K562 (cell line): Measurements from ENCODE around the gene AGO1. TPM values are rescaled to one million over a fixed set of nuclear protein-coding genes. Genes with fewer than 3 reads are reported as not detected.

Source experiments
- ATAC-seq: fragments of 200-7000 bp; cut with Tn5 transposase; 3 replicates; pipeline ENCODE4 v1.9.1; 2020; ENCODE audit warnings: moderate library complexity
- BruUV-seq: library from RNA; stranded (reverse); fragments of 400-500 nt; replicated peaks from 2 replicates; lab custom pipeline; 2021; lab: Mats Ljungman, UMichigan
- CTCF ChIA-PET: fragments of 300-600 bp; formaldehyde crosslinking; extraction: SDS; loops from one replicate; lab custom pipeline; 2021; ENCODE audit warnings: low intra/inter-chr PET ratio; lab: Yijun Ruan, JAX
- POLR2A ChIA-PET: fragments of 300-600, 350-650 bp; sonication (Branson Sonifier 250); formaldehyde crosslinking; extraction: SDS; loops from one replicate; lab custom pipeline; 2021; ENCODE audit warnings: antibody characterized with exemption, inconsistent platforms; lab: Yijun Ruan, JAX
- DNase-seq, 4 experiments: peaks; one replicate each; pipeline versions ENCODE4 v3.0.0 to v3.0.0-alpha.2; 2011 to 2018; ENCODE audit warnings: low spot score in 3 of 4, mixed read lengths in 3 of 4; ENCODE audit errors: extremely low read depth in 1 of 4
- FAIRE-seq: peaks from 2 replicates; lab custom pipeline; 2011; peaks lifted over from hg19 to GRCh38; lab: Jason Lieb, UNC
- H2AFZ ChIP-seq: 2 replicates; pipeline ENCODE4 v1.6.0; 2011; ENCODE audit warnings: low read depth, low read length, control low read depth, inconsistent platforms
- H3K27ac ChIP-seq: fragments of 200-600 bp; 3 replicates; pipeline ENCODE4 v1.8.0; 2011; ENCODE audit warnings: low read depth, mild to moderate bottlenecking, control low read depth, inconsistent platforms, low read length, moderate library complexity, mixed read lengths; ENCODE audit errors: extremely low read depth
- H3K27me3 ChIP-seq, 2 experiments: fragments of 300-600 bp in 1 of 2; 2 replicates in 1 of 2; 3 replicates in 1 of 2; pipeline versions ENCODE4 v1.6.0 to v1.8.0; 2011; ENCODE audit warnings: inconsistent platforms in 2 of 2, low read length in 2 of 2, mild to moderate bottlenecking in 1 of 2, mixed read lengths in 1 of 2, moderate library complexity in 1 of 2; ENCODE audit not compliant: control insufficient read depth in 2 of 2, insufficient read depth in 2 of 2
- H3K36me3 ChIP-seq: fragments of 300-600 bp; 3 replicates; pipeline ENCODE4 v1.8.0; 2011; ENCODE audit warnings: mild to moderate bottlenecking, low read length, inconsistent platforms; ENCODE audit not compliant: control insufficient read depth, insufficient read depth
- H3K4me1 ChIP-seq, 2 experiments: fragments of 200-600 bp in 1 of 2; replicated peaks in 1 of 2; 2 replicates in 1 of 2; 3 replicates in 1 of 2; pipeline versions ENCODE4 v1.5.1 to v1.8.0; 2011; ENCODE audit warnings: inconsistent platforms in 2 of 2, low read length in 2 of 2, mild to moderate bottlenecking in 1 of 2, mixed read lengths in 1 of 2, moderate library complexity in 1 of 2; ENCODE audit not compliant: control insufficient read depth in 2 of 2, insufficient read depth in 2 of 2
- H3K4me2 ChIP-seq: 2 replicates; pipeline ENCODE4 v1.6.1; 2011; ENCODE audit warnings: low read length, control low read depth, inconsistent platforms, mixed read lengths; ENCODE audit not compliant: insufficient read depth
- H3K4me3 ChIP-seq: fragments of 200-600 bp; sonication (generic), shearing (Covaris generic); 2 replicates; pipeline ENCODE4 v1.5.1; 2016; ENCODE audit warnings: control low read depth, inconsistent platforms
- H3K79me2 ChIP-seq: fragments of 200-600 bp; 3 replicates; pipeline ENCODE4 v1.8.0; 2011; ENCODE audit warnings: low read length, inconsistent platforms; ENCODE audit not compliant: control insufficient read depth, insufficient read depth
- H3K9ac ChIP-seq, 2 experiments: 2 replicates each; pipeline versions ENCODE4 v1.6.0 to v1.6.1; 2011; ENCODE audit warnings: low read depth in 2 of 2, low read length in 2 of 2, control low read depth in 1 of 2, inconsistent platforms in 1 of 2, mild to moderate bottlenecking in 1 of 2, mixed read lengths in 1 of 2; ENCODE audit not compliant: insufficient read depth in 1 of 2
- H3K9me1 ChIP-seq: one replicate; pipeline ENCODE4 v1.6.0; 2011; ENCODE audit warnings: inconsistent platforms, mild to moderate bottlenecking, low read length, moderate library complexity; ENCODE audit not compliant: control insufficient read depth, insufficient read depth
- H3K9me3 ChIP-seq: replicated peaks from 2 replicates; pipeline ENCODE4 v1.5.1; 2011; ENCODE audit warnings: low read depth, low read length, inconsistent platforms; ENCODE audit not compliant: control insufficient read depth, insufficient read depth
- H4K20me1 ChIP-seq: replicated peaks from 2 replicates; pipeline ENCODE4 v1.6.1; 2011; ENCODE audit warnings: low read length, inconsistent platforms, mixed read lengths; ENCODE audit not compliant: control insufficient read depth, insufficient read depth
- ATF3 ChIP-seq, 2 experiments: fragments of 450-650 bp in 1 of 2; sonication (generic) in 1 of 2; formaldehyde crosslinking in 1 of 2; IDR thresholded peaks in 1 of 2; conservative IDR thresholded peaks in 1 of 2; 2 replicates each; pipeline versions ENCODE4 v1.6.1 to v1.8.1; 2016 to 2023; ENCODE audit warnings: mild to moderate bottlenecking in 2 of 2, moderate library complexity in 2 of 2, inconsistent platforms in 1 of 2, missing genetic modification reagents in 1 of 2
- PTTG1 ChIP-seq: fragments of 450-650 bp; IDR thresholded peaks from 2 replicates; pipeline ENCODE4 v1.6.1; 2016; ENCODE audit warnings: low read depth, mild to moderate bottlenecking, missing genetic modification characterization, missing compliant biosample characterization
- ZBTB8A ChIP-seq: fragments of 450-650 bp; IDR thresholded peaks from 2 replicates; pipeline ENCODE4 v1.6.1; 2018; ENCODE audit warnings: mild to moderate bottlenecking, moderate library complexity; ENCODE audit not compliant: partially characterized antibody
- ZFP36 ChIP-seq: fragments of 150-350 bp; IDR thresholded peaks from 2 replicates; pipeline ENCODE4 v1.6.1; 2018; ENCODE audit warnings: low read length, low read depth; ENCODE audit not compliant: partially characterized antibody
- WGBS: fragments of 100-300 bp; shearing (Covaris generic); methylation state at CpG from one replicate; pipeline ENCODE4 v1.1.6; 2016; ENCODE audit warnings: low coverage, mixed read lengths; ENCODE audit not compliant: insufficient coverage; ENCODE audit errors: missing lambda C conversion rate; 5-methylcytosine and 5-hydroxymethylcytosine counted together
- in situ Hi-C: fragments of 300-500 bp; cut with MboI; formaldehyde crosslinking; loops from 4 replicates; pipeline ENCODE4 v1.15.0; 2018; ENCODE audit warnings: inconsistent platforms, mixed read lengths
- intact Hi-C: fragments of 100-400 bp; cut with micrococcal nuclease; formaldehyde crosslinking; loops from 2 replicates; pipeline ENCODE4 v1.14.2; 2022
- polyA plus RNA-seq, 8 experiments: library from polyadenylated mRNA; depleted of rRNA in 4 of 8; stranded (reverse) in 5 of 8; unstranded in 3 of 8; fragments of >200 nt; fragmentation: Nextera tagmentation in 2 of 8; fragmentation: Illumina TruSeq in 1 of 8; extraction: Ambion mirVana in 2 of 8; extraction: Trizol in 1 of 8; gene quantifications; 2 replicates each; pipeline versions ENCODE4 v1.2.1 to v1.2.3, GENCODE V29; 2011 to 2014; ENCODE audit warnings: inconsistent platforms in 1 of 8, missing spikeins in 1 of 8
- total RNA-seq, 7 experiments: library from RNA; depleted of rRNA in 6 of 7; stranded (reverse); fragments of >200 nt in 6 of 7; fragmentation: Illumina TruSeq in 2 of 7; extraction: Trizol in 2 of 7; gene quantifications; 2 replicates each; pipeline versions ENCODE4 v1.2.1 to v1.2.3, GENCODE V29; 2011 to 2021; ENCODE audit warnings: low replicate concordance in 1 of 7
- TF ChIP-seq, protein P1 (sequence below): IDR thresholded peaks from 3 replicates; pipeline ENCODE4 v1.6.1; 2011; ENCODE audit warnings: borderline replicate concordance, mild to moderate bottlenecking; ENCODE audit not compliant: insufficient read length, insufficient read depth

AGO1 gene
- total and polyA plus RNA-seq, 9 of the 15 experiments (the other 6 are each of a cell fraction or from before 2014, with no cell fraction given) = 7.3 to 64.2 (median 26.0) TPM

- H3K4me2 ChIP-seq = no peak overlapping the region
- no peak overlapping the region for H2AFZ ChIP-seq
- no TSS peak for BruUV-seq
- no peaks in the 10 kb centered on the region for H3K9me3 ChIP-seq
- intact Hi-C loops = no loop called here
- H3K79me2 ChIP-seq = peaks cover 79% of the 10 kb centered on the region
- no peak overlapping the region for H3K27ac ChIP-seq
- ChIA-PET CTCF (no interaction called here), POLR2A (interaction anchor here (1.2 to 1.4 kb wide), 2 partner anchors 12 to 15 kb away, joined by 4 to 5 read pairs; no protein-coding TSS in a partner anchor)
- in situ Hi-C loops = no loop called here
- peaks cover 29% of the 10 kb centered on the region for H3K36me3 ChIP-seq
- WGBS = 64% methylated on average over 2 of the region's 2 CpGs
- FAIRE-seq = no peak
- H3K9me1 ChIP-seq = no peaks in the 10 kb centered on the region
- no peak for DNase-seq
- H3K4me1 ChIP-seq = peaks cover 2 to 15% of the 10 kb centered on the region in 2 experiments; a peak in 4 of 5 replicates
- no peak overlapping the region for H3K9ac ChIP-seq
- 0 out of 2 replicates have a peak, but pooled peaks cover 4% of the 10 kb centered on the region for H4K20me1 ChIP-seq
- H3K27me3 ChIP-seq = no peaks in the 10 kb centered on the region
- TF ChIP-seq ATF3 (IDR thresholded peaks at IDR 0.05) (peak; percentile 38), ATF3 (CRISPR knock-in tag; conservative IDR thresholded peaks at IDR 0.05) (no peak), ZBTB8A (no peak)
- no peak overlapping the region for H3K4me3 ChIP-seq
- no peak for ATAC-seq
Measured at GRCh38 chr1:35945327-35945726, 62.3 kb downstream of the AGO1 start.

- in situ Hi-C loops (no loop called here), intact Hi-C loops (no loop called here)
- H2AFZ ChIP-seq = no peak overlapping the region
- no peak overlapping the region for H3K9ac ChIP-seq
- H4K20me1 ChIP-seq = 0 out of 2 replicates have a peak, but pooled peaks cover 4% of the 10 kb centered on the region
- H3K27me3 ChIP-seq = no peaks in the 10 kb centered on the region
- ATAC-seq (no peak), FAIRE-seq (no peak), DNase-seq (no peak)
- CTCF ChIA-PET = no interaction called here
- peaks cover 30% of the 10 kb centered on the region for H3K36me3 ChIP-seq
- H3K4me1 ChIP-seq = peaks cover 0 to 3% of the 10 kb centered on the region in 2 experiments; a peak in 2 of 5 replicates
- no peaks in the 10 kb centered on the region for H3K9me1 ChIP-seq
- H3K4me2 ChIP-seq = no peak overlapping the region
- peak overlapping the region; percentile 4; the same call in 1 of the 3 replicates for H3K27ac ChIP-seq
- POLR2A ChIA-PET = interaction anchor here (1.2 kb wide), 1 partner anchor 11 kb away, joined by 4 read pairs; no protein-coding TSS in a partner anchor
- H3K4me3 ChIP-seq = no peak overlapping the region
- H3K9me3 ChIP-seq = no peaks in the 10 kb centered on the region
- BruUV-seq = no TSS peak
- TF ChIP-seq ZFP36 (peak; percentile 7), PTTG1 (tag) (no peak)
- TF ChIP-seq, protein P1, sequence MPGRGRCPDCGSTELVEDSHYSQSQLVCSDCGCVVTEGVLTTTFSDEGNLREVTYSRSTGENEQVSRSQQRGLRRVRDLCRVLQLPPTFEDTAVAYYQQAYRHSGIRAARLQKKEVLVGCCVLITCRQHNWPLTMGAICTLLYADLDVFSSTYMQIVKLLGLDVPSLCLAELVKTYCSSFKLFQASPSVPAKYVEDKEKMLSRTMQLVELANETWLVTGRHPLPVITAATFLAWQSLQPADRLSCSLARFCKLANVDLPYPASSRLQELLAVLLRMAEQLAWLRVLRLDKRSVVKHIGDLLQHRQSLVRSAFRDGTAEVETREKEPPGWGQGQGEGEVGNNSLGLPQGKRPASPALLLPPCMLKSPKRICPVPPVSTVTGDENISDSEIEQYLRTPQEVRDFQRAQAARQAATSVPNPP = no peak
- TF ChIP-seq, all 486 proteins: peak for 1
- 49% methylated on average over 2 of the region's 2 CpGs for WGBS
- H3K79me2 ChIP-seq = peaks cover 59% of the 10 kb centered on the region
Measured at GRCh38 chr1:35947547-35947946, 64.5 kb downstream of the AGO1 start.
